ENCODE results near the gene VSTM5. TPM values are rescaled to one million over a fixed set of nuclear protein-coding genes. Genes with fewer than 3 reads are reported as not detected.

Gene VSTM5
- total and polyA plus RNA-seq, 4 donors: 0.05 TPM; not detected in 3

DNA sequence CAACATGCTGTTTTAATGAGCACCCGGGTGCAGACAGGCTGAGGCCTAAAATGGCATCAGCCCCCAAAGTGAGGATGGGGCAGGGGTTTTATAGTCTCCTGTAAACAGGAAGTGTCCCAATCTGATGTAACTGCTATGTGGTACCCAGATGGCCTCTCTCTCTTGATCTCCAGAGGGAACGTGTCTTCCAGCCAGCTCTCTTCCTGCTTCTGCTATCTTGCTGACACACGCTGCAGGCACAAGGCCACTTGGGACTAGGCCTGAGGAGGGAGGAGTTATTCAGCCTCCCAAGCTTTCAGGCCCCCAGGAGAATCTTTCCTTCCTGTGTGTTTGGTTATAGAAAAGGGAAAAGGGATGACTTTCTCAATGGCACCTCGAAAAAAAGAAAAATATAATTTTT, 11.4 kb upstream of the VSTM5 start:
- Histone ChIP-seq H3K27me3 (ENCODE audit: control insufficient read depth in 4 of 4, insufficient read depth in 4 of 4, low read length in 3 of 4) (no peaks in the 10 kb centered on the region), H3K9me3 (ENCODE audit: control insufficient read depth in 4 of 4, low read length in 3 of 4) (no peaks in the 10 kb centered on the region), H3K9ac (ENCODE audit: low read depth in 1 of 2, low read length in 2 of 2) (no peak overlapping the region), H3K4me3 (ENCODE audit: low read depth in 1 of 3, low read length in 3 of 3) (no peak overlapping the region), H3K27ac (ENCODE audit: low read depth in 1 of 2, low read length in 2 of 2) (no peak overlapping the region), H3K36me3 (ENCODE audit: control insufficient read depth in 4 of 4, insufficient read depth in 3 of 4, low read depth in 1 of 4, low read length in 3 of 4) (no peaks in the 10 kb centered on the region), H3K4me1 (ENCODE audit: control insufficient read depth in 4 of 4, insufficient read depth in 4 of 4, low read length in 3 of 4) (no peaks in the 10 kb centered on the region)
- no peak for DNase-seq (ENCODE audit: low spot score)
- WGBS: 65% methylated on average over 4 of the region's 4 CpGs
- TF ChIP-seq RXRA (IDR thresholded peaks at IDR 0.05): no peak
- TF ChIP-seq, protein P1, sequence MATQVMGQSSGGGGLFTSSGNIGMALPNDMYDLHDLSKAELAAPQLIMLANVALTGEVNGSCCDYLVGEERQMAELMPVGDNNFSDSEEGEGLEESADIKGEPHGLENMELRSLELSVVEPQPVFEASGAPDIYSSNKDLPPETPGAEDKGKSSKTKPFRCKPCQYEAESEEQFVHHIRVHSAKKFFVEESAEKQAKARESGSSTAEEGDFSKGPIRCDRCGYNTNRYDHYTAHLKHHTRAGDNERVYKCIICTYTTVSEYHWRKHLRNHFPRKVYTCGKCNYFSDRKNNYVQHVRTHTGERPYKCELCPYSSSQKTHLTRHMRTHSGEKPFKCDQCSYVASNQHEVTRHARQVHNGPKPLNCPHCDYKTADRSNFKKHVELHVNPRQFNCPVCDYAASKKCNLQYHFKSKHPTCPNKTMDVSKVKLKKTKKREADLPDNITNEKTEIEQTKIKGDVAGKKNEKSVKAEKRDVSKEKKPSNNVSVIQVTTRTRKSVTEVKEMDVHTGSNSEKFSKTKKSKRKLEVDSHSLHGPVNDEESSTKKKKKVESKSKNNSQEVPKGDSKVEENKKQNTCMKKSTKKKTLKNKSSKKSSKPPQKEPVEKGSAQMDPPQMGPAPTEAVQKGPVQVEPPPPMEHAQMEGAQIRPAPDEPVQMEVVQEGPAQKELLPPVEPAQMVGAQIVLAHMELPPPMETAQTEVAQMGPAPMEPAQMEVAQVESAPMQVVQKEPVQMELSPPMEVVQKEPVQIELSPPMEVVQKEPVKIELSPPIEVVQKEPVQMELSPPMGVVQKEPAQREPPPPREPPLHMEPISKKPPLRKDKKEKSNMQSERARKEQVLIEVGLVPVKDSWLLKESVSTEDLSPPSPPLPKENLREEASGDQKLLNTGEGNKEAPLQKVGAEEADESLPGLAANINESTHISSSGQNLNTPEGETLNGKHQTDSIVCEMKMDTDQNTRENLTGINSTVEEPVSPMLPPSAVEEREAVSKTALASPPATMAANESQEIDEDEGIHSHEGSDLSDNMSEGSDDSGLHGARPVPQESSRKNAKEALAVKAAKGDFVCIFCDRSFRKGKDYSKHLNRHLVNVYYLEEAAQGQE (IDR thresholded peaks at IDR 0.05): no peak
- no peak for TF ChIP-seq JUND (IDR thresholded peaks at IDR 0.05)
- TF ChIP-seq, protein P2, sequence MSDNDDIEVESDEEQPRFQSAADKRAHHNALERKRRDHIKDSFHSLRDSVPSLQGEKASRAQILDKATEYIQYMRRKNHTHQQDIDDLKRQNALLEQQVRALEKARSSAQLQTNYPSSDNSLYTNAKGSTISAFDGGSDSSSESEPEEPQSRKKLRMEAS (IDR thresholded peaks at IDR 0.05): no peak
- TF ChIP-seq, protein P3, sequence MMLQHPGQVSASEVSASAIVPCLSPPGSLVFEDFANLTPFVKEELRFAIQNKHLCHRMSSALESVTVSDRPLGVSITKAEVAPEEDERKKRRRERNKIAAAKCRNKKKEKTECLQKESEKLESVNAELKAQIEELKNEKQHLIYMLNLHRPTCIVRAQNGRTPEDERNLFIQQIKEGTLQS (IDR thresholded peaks at IDR 0.05): no peak
- no peak for TF ChIP-seq GABPA (IDR thresholded peaks at IDR 0.05 in 1 of 2, conservative IDR thresholded peaks at IDR 0.05 in 1 of 2)
- no peak for TF ChIP-seq YY1 (IDR thresholded peaks at IDR 0.05)
- no peak for TF ChIP-seq HNF4G (IDR thresholded peaks at IDR 0.05)
- TF ChIP-seq RAD21 (IDR thresholded peaks at IDR 0.05): no peak
- no peak for TF ChIP-seq FOXA1 (IDR thresholded peaks at IDR 0.05)
- TF ChIP-seq FOXA2 (IDR thresholded peaks at IDR 0.05): no peak
- TF ChIP-seq HNF4A (conservative IDR thresholded peaks at IDR 0.05): no peak

DNA sequence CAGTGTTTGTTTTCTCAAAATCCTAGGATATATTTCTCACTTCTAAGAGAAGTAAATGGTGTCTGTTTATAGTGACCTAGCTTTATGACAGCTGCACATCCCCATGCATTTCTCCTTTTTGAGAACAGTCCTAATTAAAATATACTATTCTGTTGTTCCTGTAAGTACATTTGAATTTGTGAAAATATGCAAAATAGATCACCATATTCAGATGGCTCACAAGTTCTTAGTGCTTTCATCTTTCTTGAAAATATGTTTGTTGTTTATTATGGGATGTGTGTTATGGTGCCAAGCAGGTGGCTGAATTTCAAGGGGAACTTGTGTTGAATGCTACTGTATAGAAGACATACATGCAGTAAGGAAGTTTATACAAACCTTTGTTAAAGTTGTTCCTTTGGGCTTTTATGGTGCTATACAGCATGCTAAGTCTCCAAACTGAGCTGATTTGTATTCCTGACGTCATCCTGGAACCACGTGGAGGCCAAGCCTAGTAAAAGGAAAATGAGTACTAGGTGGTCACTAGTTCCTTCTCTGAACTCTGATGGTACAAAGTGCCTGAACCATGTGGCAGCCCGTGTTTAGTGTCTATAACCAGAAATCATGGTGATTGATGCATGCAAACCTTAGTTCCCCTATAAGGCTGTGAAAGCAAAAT, 7.8 kb upstream of the VSTM5 start:
- Histone ChIP-seq H3K36me3 (ENCODE audit: control insufficient read depth in 4 of 4, insufficient read depth in 3 of 4, low read depth in 1 of 4, low read length in 3 of 4) (no peaks in the 10 kb centered on the region), H3K9ac (ENCODE audit: low read depth in 1 of 2, low read length in 2 of 2) (no peak overlapping the region), H3K27me3 (ENCODE audit: control insufficient read depth in 4 of 4, insufficient read depth in 4 of 4, low read length in 3 of 4) (no peaks in the 10 kb centered on the region), H3K27ac (ENCODE audit: low read depth in 1 of 2, low read length in 2 of 2) (no peak overlapping the region), H3K4me1 (ENCODE audit: control insufficient read depth in 4 of 4, insufficient read depth in 4 of 4, low read length in 3 of 4) (no peaks in the 10 kb centered on the region), H3K9me3 (ENCODE audit: control insufficient read depth in 4 of 4, low read length in 3 of 4) (no peaks in the 10 kb centered on the region), H3K4me3 (ENCODE audit: low read depth in 1 of 3, low read length in 3 of 3) (no peak overlapping the region)
- peak; percentile 4 for DNase-seq (ENCODE audit: low spot score)
- no peak for TF ChIP-seq RXRA (IDR thresholded peaks at IDR 0.05)
- TF ChIP-seq, protein P1 (IDR thresholded peaks at IDR 0.05): no peak
- WGBS: 57% methylated on average over 3 of the region's 3 CpGs
